Measurements from ENCODE around the gene GTF3C5. TPM values are rescaled to one million over a fixed set of nuclear protein-coding genes. Genes with fewer than 3 reads are reported as not detected.

The GTF3C5 gene
- polyA plus RNA-seq, 1 experiment: 47.7 TPM

DNA sequence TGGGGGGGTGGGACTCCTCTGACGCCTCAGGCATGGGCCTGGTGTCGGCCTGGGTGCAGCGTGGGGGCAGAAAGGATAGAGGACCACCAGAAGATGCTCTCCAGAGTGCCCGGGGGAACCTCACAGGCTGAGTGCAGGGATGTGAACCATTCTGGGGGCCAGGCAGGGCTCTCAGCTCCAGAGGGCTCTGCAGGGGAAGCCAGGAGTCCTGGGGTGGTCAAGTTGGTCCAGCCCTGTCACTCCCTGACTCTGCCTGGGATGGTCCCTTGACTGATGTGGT is 45.8 kb upstream of the GTF3C5 start:
- Histone ChIP-seq H3K27me3 (ENCODE audit: control insufficient read depth, insufficient read depth, low read length) (peaks cover 19% of the 10 kb centered on the region), H3K36me3 (ENCODE audit: control insufficient read depth, insufficient read depth, low read length) (no peaks in the 10 kb centered on the region), H3K4me3 (ENCODE audit: low read depth, low read length) (no peak overlapping the region)
- CTCF ChIA-PET: no interaction called here
- TF ChIP-seq, protein P1, sequence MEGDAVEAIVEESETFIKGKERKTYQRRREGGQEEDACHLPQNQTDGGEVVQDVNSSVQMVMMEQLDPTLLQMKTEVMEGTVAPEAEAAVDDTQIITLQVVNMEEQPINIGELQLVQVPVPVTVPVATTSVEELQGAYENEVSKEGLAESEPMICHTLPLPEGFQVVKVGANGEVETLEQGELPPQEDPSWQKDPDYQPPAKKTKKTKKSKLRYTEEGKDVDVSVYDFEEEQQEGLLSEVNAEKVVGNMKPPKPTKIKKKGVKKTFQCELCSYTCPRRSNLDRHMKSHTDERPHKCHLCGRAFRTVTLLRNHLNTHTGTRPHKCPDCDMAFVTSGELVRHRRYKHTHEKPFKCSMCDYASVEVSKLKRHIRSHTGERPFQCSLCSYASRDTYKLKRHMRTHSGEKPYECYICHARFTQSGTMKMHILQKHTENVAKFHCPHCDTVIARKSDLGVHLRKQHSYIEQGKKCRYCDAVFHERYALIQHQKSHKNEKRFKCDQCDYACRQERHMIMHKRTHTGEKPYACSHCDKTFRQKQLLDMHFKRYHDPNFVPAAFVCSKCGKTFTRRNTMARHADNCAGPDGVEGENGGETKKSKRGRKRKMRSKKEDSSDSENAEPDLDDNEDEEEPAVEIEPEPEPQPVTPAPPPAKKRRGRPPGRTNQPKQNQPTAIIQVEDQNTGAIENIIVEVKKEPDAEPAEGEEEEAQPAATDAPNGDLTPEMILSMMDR (IDR thresholded peaks at IDR 0.05; ENCODE audit: insufficient read depth, low read depth, low read length): no peak
- no peak for DNase-seq (ENCODE audit: low read depth)
- POLR2A ChIA-PET: no interaction called here

DNA sequence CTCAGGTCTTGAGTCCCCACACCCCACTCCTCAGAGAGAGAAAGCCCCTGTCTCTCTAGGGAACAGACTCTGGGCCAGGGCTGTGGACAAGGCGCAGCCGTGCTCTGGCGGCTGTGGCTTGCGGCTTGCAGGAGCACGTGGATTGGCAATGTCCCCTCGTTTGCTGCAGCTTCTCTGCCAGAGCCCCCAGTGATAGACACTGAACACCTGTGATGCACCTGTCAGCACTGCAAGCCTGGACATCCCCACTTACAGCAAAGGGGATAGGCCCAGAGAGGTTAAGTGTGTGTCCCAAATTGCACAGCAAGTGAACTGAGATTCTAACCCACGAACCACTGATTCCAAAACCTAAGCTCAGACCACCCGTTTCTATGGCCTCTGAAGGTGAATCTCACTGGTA is 45.3 kb upstream of the GTF3C5 start:
- H3K27me3 ChIP-seq (ENCODE audit: control insufficient read depth, insufficient read depth, low read length): peaks cover 16% of the 10 kb centered on the region
- TF ChIP-seq, protein P1 (IDR thresholded peaks at IDR 0.05; ENCODE audit: insufficient read depth, low read depth, low read length): no peak
- DNase-seq (ENCODE audit: low read depth): no peak
- H3K4me3 ChIP-seq (ENCODE audit: low read depth, low read length): no peak overlapping the region
- CTCF ChIA-PET: no interaction called here
- H3K36me3 ChIP-seq (ENCODE audit: control insufficient read depth, insufficient read depth, low read length): no peaks in the 10 kb centered on the region
- POLR2A ChIA-PET: no interaction called here

DNA sequence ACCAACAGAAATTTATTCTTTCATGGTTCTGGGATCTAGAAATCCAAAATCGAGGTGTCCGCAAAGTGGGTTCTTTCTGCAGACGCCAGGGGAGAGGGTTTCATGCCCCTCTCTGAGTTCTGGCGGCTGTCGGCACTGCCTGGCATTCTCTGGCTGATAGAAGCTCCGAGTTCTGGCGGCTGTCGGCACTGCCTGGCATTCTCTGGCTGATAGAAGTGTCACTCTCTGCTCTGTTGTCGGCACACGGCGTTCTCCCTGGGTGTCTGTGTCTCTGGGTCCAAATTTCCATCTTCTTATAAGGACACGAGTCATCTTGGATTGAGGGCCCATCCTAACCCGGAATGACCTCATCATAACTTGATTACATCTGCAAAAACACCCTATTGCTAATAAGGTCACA is 44.7 kb upstream of the GTF3C5 start:
- ChIA-PET CTCF (no interaction called here), POLR2A (no interaction called here)
- DNase-seq (ENCODE audit: low read depth): no peak
- TF ChIP-seq, protein P1 (IDR thresholded peaks at IDR 0.05; ENCODE audit: insufficient read depth, low read depth, low read length): no peak
- Histone ChIP-seq H3K27me3 (ENCODE audit: control insufficient read depth, insufficient read depth, low read length) (peaks cover 19% of the 10 kb centered on the region), H3K4me3 (ENCODE audit: low read depth, low read length) (no peak overlapping the region), H3K36me3 (ENCODE audit: control insufficient read depth, insufficient read depth, low read length) (no peaks in the 10 kb centered on the region)

DNA sequence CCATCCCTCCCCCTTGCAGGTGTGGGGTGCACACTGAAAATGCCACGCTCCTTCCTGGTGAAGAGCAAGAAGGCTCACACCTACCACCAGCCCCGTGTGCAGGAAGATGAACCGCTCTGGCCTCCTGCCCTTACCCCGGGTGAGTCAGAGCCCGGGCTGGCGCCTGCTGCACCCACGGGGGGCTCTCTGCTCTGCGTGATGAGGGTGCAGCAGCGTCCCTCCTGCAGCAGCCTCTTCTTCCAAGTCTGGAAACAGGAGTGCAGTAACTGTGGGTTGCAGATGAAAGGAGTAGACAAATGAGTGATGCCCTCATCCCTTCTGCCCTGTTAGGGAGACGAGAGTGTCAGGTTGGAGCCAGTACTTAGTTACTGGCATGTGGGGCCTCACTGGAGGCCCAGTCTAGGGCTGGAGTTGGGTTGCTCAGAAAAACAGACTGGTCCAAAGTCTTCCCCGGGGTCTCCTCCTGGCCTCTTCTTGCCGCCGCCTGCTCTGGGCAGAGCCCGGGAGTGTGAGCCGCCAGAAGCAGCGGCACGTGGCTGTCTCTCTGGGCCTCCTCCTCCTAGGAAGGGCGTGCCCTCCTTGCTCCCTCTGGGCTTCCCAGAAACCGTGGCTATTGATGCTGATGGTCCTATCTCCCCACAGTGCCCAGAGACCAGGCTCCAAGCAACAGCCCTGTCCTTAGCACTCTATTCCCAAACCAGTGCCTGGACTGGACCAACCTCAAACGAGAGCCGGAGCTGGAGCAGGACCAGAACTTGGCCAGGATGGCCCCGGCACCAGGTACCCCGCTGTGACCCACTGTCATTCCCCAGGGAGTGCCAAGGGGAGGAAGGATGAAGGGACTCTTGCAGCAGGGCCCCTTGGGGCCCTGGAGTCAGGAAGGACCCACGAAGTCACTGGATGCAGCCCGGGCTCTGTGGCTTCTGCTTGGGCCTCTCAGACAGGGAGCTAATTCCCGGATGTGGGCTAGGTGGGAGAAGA is 43.9 kb upstream of the GTF3C5 start:
- TF ChIP-seq, protein P1 (IDR thresholded peaks at IDR 0.05; ENCODE audit: insufficient read depth, low read depth, low read length): no peak
- ChIA-PET POLR2A (no interaction called here), CTCF (interaction anchor here (1.0 kb wide), 1 partner anchor 11 kb away, joined by 3 read pairs; no protein-coding TSS in a partner anchor)
- no peak overlapping the region for H3K4me3 ChIP-seq (ENCODE audit: low read depth, low read length)
- H3K36me3 ChIP-seq (ENCODE audit: control insufficient read depth, insufficient read depth, low read length): no peaks in the 10 kb centered on the region
- H3K27me3 ChIP-seq (ENCODE audit: control insufficient read depth, insufficient read depth, low read length): peaks cover 22% of the 10 kb centered on the region
- no peak for DNase-seq (ENCODE audit: low read depth)

DNA sequence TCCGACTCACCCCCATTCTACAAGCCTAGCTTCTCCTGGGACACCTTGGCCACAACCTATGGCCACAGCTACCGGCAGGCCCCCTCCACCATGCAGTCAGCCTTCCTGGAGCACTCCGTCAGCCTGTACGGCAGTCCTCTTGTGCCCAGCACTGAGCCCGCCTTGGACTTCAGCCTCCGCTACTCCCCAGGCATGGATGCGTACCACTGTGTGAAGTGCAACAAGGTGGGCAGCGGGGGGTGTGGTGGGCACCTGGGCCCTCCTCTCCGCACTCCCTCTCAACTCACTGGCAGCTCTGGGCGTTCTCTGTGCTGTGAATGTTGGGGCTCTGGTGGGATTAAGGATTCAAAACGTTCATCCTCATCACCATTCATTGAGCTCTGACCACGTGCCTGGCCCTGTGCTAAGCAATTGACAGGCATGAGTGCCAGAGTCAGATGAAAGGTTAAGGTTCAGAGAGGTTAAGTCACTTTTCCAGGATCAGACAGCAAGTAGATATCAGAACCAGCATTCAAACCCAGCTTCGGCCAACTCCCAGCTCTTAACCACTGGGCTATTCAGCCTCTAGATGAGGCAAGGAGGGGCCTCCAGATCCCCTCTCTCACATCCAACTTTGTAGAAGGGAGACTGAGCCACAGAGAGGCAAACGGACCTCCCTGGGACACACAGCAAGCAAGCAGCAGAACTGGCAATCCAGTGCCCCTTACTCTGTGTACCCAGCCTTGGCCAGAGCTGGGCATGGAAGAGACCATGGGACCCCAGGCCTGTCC is 42.4 kb upstream of the GTF3C5 start:
- Histone ChIP-seq H3K36me3 (ENCODE audit: control insufficient read depth, insufficient read depth, low read length) (no peaks in the 10 kb centered on the region), H3K4me3 (ENCODE audit: low read depth, low read length) (no peak overlapping the region), H3K27me3 (ENCODE audit: control insufficient read depth, insufficient read depth, low read length) (peaks cover 24% of the 10 kb centered on the region)
- TF ChIP-seq, protein P1 (IDR thresholded peaks at IDR 0.05; ENCODE audit: insufficient read depth, low read depth, low read length): no peak
- ChIA-PET CTCF (interaction anchor here (1.1 to 1.7 kb wide), 2 partner anchors 12 to 16 kb away, joined by 3 to 5 read pairs; no protein-coding TSS in a partner anchor), POLR2A (no interaction called here)
- no peak for DNase-seq (ENCODE audit: low read depth)

All from BJ (cell line).